Measurements from ENCODE around the gene ALDOA.

The ALDOA gene

GRCh38 chr16:30027588-30028437 lies 37.7 kb upstream of the ALDOA start:
- Histone ChIP-seq H3K27ac (ENCODE audit: low read depth, low read length) (no peak overlapping the region), H3K36me3 (ENCODE audit: control insufficient read depth, low read length) (no peaks in the 10 kb centered on the region), H3K4me1 (ENCODE audit: control insufficient read depth, low read length) (0 out of 2 replicates have a peak, but pooled peaks cover 3% of the 10 kb centered on the region), H3K27me3 (ENCODE audit: control insufficient read depth, low read length) (peaks cover 47% of the 10 kb centered on the region), H3K9me2 (replicated peaks; ENCODE audit: control insufficient read depth, low read length) (no peaks in the 10 kb centered on the region), H3K9me3 (ENCODE audit: control insufficient read depth, insufficient read depth, low read length) (no peaks in the 10 kb centered on the region), H4K20me1 (ENCODE audit: control insufficient read depth, insufficient read depth, low read depth, low read length) (no peaks in the 10 kb centered on the region), H3K4me3 (ENCODE audit: low read length) (no peak overlapping the region), H3K4me2 (ENCODE audit: low read length) (no peak overlapping the region), H3K79me2 (ENCODE audit: control insufficient read depth, low read length) (no peaks in the 10 kb centered on the region), H3F3A (ENCODE audit: control insufficient read depth, insufficient read depth) (no peaks in the 10 kb centered on the region)
- TF ChIP-seq CTCF (IDR thresholded peaks at IDR 0.05; ENCODE audit: low read depth, low read length, poor library complexity, severe bottlenecking) (no peak), EZH2phosphoT487 (IDR thresholded peaks at IDR 0.05; ENCODE audit: borderline replicate concordance, low read length) (no peak)

- no peaks in the 10 kb centered on the region for H4K20me1 ChIP-seq (ENCODE audit: control insufficient read depth, insufficient read depth, low read depth, low read length)
- no peak overlapping the region for H3K27ac ChIP-seq (ENCODE audit: low read depth, low read length)
- no peak overlapping the region for H3K4me2 ChIP-seq (ENCODE audit: low read length)
- H3K9me3 ChIP-seq (ENCODE audit: control insufficient read depth, insufficient read depth, low read length), result no peaks in the 10 kb centered on the region
- H3K79me2 ChIP-seq (ENCODE audit: control insufficient read depth, low read length), result no peaks in the 10 kb centered on the region
- TF ChIP-seq EZH2phosphoT487 (IDR thresholded peaks at IDR 0.05; ENCODE audit: borderline replicate concordance, low read length), result no peak
- no peak for TF ChIP-seq CTCF (IDR thresholded peaks at IDR 0.05; ENCODE audit: low read depth, low read length, poor library complexity, severe bottlenecking)
- H3K4me3 ChIP-seq (ENCODE audit: low read length), result no peak overlapping the region
- H3F3A ChIP-seq (ENCODE audit: control insufficient read depth, insufficient read depth), result no peaks in the 10 kb centered on the region
- H3K36me3 ChIP-seq (ENCODE audit: control insufficient read depth, low read length), result no peaks in the 10 kb centered on the region
- no peaks in the 10 kb centered on the region for H3K9me2 ChIP-seq (replicated peaks; ENCODE audit: control insufficient read depth, low read length)
- 0 out of 2 replicates have a peak, but pooled peaks cover 3% of the 10 kb centered on the region for H3K4me1 ChIP-seq (ENCODE audit: control insufficient read depth, low read length)
- H3K27me3 ChIP-seq (ENCODE audit: control insufficient read depth, low read length), result peaks cover 43% of the 10 kb centered on the region
Observed at GRCh38 chr16:30028438-30029076, 37.0 kb upstream of the ALDOA start.

GRCh38 chr16:30030011-30030685 lies 35.4 kb upstream of the ALDOA start:
- TF ChIP-seq CTCF (IDR thresholded peaks at IDR 0.05; ENCODE audit: low read depth, low read length, poor library complexity, severe bottlenecking), result no peak
- no peak for TF ChIP-seq EZH2phosphoT487 (IDR thresholded peaks at IDR 0.05; ENCODE audit: borderline replicate concordance, low read length)
- no peaks in the 10 kb centered on the region for H4K20me1 ChIP-seq (ENCODE audit: control insufficient read depth, insufficient read depth, low read depth, low read length)
- H3K9me3 ChIP-seq (ENCODE audit: control insufficient read depth, insufficient read depth, low read length), result no peaks in the 10 kb centered on the region
- no peak overlapping the region for H3K4me2 ChIP-seq (ENCODE audit: low read length)
- H3F3A ChIP-seq (ENCODE audit: control insufficient read depth, insufficient read depth), result no peaks in the 10 kb centered on the region
- H3K9me2 ChIP-seq (replicated peaks; ENCODE audit: control insufficient read depth, low read length), result no peaks in the 10 kb centered on the region
- H3K4me3 ChIP-seq (ENCODE audit: low read length), result no peak overlapping the region
- peaks cover 42% of the 10 kb centered on the region for H3K27me3 ChIP-seq (ENCODE audit: control insufficient read depth, low read length)
- H3K36me3 ChIP-seq (ENCODE audit: control insufficient read depth, low read length), result no peaks in the 10 kb centered on the region
- H3K4me1 ChIP-seq (ENCODE audit: control insufficient read depth, low read length), result 0 out of 2 replicates have a peak, but pooled peaks cover 3% of the 10 kb centered on the region
- no peaks in the 10 kb centered on the region for H3K79me2 ChIP-seq (ENCODE audit: control insufficient read depth, low read length)
- H3K27ac ChIP-seq (ENCODE audit: low read depth, low read length), result no peak overlapping the region

Data from DOHH2 (cell line).